ENCODE results near the gene SIRT7.

SIRT7 gene

DNA sequence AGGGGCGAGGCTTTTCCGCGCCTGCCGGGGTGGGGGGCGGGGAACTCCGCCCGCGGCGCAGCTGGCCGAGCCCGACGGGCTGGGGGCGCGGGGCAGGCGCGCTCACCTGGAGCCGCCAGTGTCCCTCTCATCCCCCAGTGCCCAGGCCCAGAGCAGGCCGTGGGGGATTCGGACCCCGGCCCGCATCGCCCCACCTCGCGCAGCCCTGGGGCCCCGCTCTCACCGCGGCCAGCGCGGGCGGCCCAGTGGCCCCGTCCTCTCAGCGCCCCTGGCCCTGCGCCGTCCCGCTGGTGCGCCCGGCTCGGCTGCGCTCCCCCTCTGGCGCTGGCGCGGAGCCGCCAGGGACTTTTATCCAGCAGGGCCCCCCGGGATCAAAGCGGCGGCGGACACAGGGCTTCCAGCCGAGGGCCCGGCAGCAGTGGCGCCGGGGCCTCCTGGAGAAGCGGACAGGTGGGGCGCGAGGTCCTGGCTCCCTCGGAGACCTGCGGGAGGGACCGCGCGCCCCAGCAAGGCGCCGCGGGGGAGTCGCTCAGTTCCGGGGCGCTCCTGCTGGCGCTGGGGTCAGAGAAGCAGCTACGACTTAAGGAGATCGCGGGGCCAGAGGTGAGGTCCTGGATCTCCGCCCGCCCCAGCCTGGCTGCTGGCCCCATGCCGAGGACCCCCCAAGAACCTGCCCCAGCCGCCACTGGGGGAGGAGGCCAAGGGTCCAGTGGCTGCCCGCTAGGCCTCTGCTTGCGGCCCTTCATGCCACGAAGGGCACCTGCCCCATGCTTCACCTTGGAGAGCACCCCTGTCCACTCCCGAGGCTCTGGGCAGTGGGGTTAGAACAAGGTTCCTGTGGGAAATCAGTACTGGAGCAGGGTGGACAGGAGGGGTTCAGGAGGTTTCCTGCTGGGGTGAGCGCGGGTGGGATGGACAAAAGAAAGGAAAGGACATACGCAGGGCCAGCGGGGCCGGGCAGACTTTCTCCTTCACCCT, 43.8 kb upstream of the SIRT7 start:
- no peak for DNase-seq (ENCODE audit: low read depth, low spot score)
- H3K4me3 ChIP-seq (ENCODE audit: insufficient read length, low read depth) = peak overlapping the region; percentile 28
- peaks cover 61% of the 10 kb centered on the region for H3K27me3 ChIP-seq (ENCODE audit: insufficient read depth, insufficient read length)
- peaks cover 9% of the 10 kb centered on the region; the same call in 1 of the 2 replicates for H3K9me3 ChIP-seq (ENCODE audit: insufficient read depth, low read length)
- peak overlapping the region; percentile 64 for H3K9ac ChIP-seq (ENCODE audit: insufficient read length, low read depth)
- H3K4me1 ChIP-seq (ENCODE audit: insufficient read depth, insufficient read length) = peaks cover 23% of the 10 kb centered on the region
- TF ChIP-seq YY1 (IDR thresholded peaks at IDR 0.05; ENCODE audit: insufficient read depth, insufficient read length) (no peak), ZNF274 (IDR thresholded peaks at IDR 0.05; ENCODE audit: low read depth, low read length) (no peak), SUZ12 (IDR thresholded peaks at IDR 0.05; ENCODE audit: extremely low read depth, insufficient read depth, insufficient read length) (no peak)
- peaks cover 16% of the 10 kb centered on the region for H3K36me3 ChIP-seq (ENCODE audit: insufficient read depth, insufficient read length, low read length)

DNA sequence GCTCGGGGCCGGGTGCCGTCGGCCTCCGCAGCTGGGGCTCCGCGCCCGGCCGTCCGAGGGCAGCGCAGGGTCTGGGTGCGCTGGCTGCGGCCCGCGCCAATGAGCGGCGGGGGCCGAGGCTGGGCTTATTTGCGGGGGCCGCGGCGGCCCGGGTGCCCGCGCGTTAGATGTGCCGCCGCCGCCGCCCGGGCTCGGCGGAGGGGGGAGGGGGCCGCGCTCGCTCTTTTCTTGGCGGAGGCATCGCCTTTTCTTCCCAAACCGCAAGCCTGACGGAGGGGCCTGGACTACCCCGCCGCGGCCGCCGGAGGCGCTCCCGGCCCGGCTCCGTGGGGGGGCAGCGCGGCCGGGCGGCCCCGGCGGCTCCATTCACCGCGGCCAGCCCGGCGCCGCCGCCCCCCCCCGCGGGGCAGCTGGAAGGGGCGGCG, 43.1 kb upstream of the SIRT7 start, which contains the start of gene NOTUM:
Gene NOTUM (minus strand): TSS at position 101 of the 425 bp plus-strand sequence. CDS start 278 bp downstream, outside the sequence.
- Histone ChIP-seq H3K27me3 (ENCODE audit: insufficient read depth, insufficient read length) (peaks cover 57% of the 10 kb centered on the region), H3K4me3 (ENCODE audit: insufficient read length, low read depth) (peak within 1 kb of the TSS; percentile 54), H3K9ac (ENCODE audit: insufficient read length, low read depth) (peak within 1 kb of the TSS; percentile 64), H3K36me3 (ENCODE audit: insufficient read depth, insufficient read length, low read length) (peaks cover 17% of the 10 kb centered on the region), H3K9me3 (ENCODE audit: insufficient read depth, low read length) (peaks cover 9% of the 10 kb centered on the region; the same call in 1 of the 2 replicates), H3K4me1 (ENCODE audit: insufficient read depth, insufficient read length) (peaks cover 19% of the 10 kb centered on the region)
- DNase-seq (ENCODE audit: low read depth, low spot score) = no peak
- TF ChIP-seq ZNF274 (IDR thresholded peaks at IDR 0.05; ENCODE audit: low read depth, low read length) (no peak), SUZ12 (IDR thresholded peaks at IDR 0.05; ENCODE audit: extremely low read depth, insufficient read depth, insufficient read length) (no peak), YY1 (IDR thresholded peaks at IDR 0.05; ENCODE audit: insufficient read depth, insufficient read length) (no peak)

DNA sequence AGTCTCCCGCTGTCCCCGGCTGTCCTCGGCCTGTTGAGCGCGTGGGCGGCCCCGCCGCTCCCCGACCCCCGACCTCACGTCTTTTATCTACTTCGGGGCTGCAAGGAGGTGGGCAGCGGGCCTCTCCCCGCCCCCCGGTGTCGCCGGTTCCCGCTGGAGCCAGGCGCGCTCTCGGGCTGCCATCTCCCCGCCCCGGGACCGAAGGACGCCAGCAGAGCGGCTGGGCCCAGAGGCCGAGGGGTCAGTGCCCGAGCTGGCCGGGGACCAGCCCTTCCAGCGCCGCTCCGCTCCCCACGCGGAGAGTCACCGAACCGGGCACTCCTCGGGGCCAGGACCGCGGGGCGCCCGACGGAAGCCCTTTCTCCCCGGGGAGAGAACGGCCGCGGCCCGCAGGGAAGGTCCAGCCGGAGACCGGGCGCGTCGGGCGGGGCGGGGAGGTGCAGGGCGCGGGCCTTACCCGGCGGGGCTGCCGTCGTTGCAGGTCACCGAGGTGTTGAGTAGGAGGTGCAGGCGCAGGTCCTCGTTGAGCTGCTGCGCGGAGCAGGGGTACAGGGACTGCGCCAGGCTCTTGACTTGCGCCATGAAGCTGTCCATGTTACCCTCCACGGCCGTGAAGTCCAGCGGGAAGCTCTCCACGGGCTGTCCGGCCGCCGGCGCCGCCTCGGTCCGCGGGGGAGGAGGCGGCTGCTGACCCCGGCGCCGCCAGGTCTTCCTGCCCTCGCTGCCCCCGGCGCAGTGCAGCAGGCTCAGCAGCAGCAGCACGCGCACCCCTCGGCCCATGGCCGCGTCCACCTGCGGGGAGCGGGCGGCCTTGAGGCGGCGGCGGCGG, 42.4 kb upstream of the SIRT7 start:
- peak overlapping the region; percentile 57 for H3K9ac ChIP-seq (ENCODE audit: insufficient read length, low read depth)
- peaks cover 53% of the 10 kb centered on the region for H3K27me3 ChIP-seq (ENCODE audit: insufficient read depth, insufficient read length)
- TF ChIP-seq ZNF274 (IDR thresholded peaks at IDR 0.05; ENCODE audit: low read depth, low read length) (no peak), SUZ12 (IDR thresholded peaks at IDR 0.05; ENCODE audit: extremely low read depth, insufficient read depth, insufficient read length) (no peak), YY1 (IDR thresholded peaks at IDR 0.05; ENCODE audit: insufficient read depth, insufficient read length) (no peak)
- peaks cover 9% of the 10 kb centered on the region; the same call in 1 of the 2 replicates for H3K9me3 ChIP-seq (ENCODE audit: insufficient read depth, low read length)
- H3K4me1 ChIP-seq (ENCODE audit: insufficient read depth, insufficient read length) = peaks cover 19% of the 10 kb centered on the region
- peak overlapping the region; percentile 54 for H3K4me3 ChIP-seq (ENCODE audit: insufficient read length, low read depth)
- no peak for DNase-seq (ENCODE audit: low read depth, low spot score)
- H3K36me3 ChIP-seq (ENCODE audit: insufficient read depth, insufficient read length, low read length) = peaks cover 17% of the 10 kb centered on the region

DNA sequence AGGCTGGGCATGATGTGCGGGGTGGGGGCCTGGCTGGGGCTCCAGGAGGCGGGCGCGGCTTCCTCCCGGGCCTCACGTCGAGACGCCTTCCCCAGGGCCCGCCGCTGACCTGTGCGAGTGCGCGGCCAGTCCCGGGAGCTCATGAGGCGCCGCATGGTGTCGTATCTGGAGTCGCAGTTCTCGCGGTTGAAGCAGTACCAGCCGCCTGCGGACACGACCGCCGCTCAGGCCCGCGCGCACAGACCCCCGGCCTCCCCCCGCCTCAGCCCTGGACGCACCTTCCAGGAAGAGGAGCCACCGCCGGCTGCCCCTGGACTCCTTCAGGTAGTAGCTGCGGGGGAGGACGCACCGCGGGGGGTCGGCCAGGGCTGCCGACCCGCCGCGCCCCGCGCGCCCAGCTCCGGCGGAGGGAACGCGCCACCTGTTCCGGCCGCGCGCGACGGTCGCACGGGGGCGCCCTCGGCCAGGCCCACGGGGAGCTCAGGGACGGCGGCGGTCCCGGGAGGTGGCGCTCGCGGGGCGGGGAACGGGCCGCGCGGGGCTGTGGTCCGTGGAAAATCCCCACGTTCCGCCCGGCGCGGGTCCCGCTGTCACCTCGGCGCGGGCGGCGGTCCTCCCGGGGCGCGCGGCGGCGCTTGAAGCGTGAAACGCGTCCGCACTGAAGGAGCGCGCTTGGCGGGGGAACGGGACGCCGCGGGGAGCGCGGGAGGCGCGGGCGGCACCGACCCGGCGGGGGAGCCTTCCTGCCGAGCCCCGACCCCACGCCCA, 41.6 kb upstream of the SIRT7 start:
- peak overlapping the region; percentile 54 for H3K4me3 ChIP-seq (ENCODE audit: insufficient read length, low read depth)
- H3K9me3 ChIP-seq (ENCODE audit: insufficient read depth, low read length) = peaks cover 9% of the 10 kb centered on the region; the same call in 1 of the 2 replicates
- H3K27me3 ChIP-seq (ENCODE audit: insufficient read depth, insufficient read length) = peaks cover 50% of the 10 kb centered on the region
- H3K36me3 ChIP-seq (ENCODE audit: insufficient read depth, insufficient read length, low read length) = peaks cover 17% of the 10 kb centered on the region
- TF ChIP-seq ZNF274 (IDR thresholded peaks at IDR 0.05; ENCODE audit: low read depth, low read length) (no peak), SUZ12 (IDR thresholded peaks at IDR 0.05; ENCODE audit: extremely low read depth, insufficient read depth, insufficient read length) (peak; percentile 40)
- H3K4me1 ChIP-seq (ENCODE audit: insufficient read depth, insufficient read length) = peaks cover 21% of the 10 kb centered on the region
- peak overlapping the region; percentile 57 for H3K9ac ChIP-seq (ENCODE audit: insufficient read length, low read depth)
- DNase-seq (ENCODE audit: low read depth, low spot score) = no peak

DNA sequence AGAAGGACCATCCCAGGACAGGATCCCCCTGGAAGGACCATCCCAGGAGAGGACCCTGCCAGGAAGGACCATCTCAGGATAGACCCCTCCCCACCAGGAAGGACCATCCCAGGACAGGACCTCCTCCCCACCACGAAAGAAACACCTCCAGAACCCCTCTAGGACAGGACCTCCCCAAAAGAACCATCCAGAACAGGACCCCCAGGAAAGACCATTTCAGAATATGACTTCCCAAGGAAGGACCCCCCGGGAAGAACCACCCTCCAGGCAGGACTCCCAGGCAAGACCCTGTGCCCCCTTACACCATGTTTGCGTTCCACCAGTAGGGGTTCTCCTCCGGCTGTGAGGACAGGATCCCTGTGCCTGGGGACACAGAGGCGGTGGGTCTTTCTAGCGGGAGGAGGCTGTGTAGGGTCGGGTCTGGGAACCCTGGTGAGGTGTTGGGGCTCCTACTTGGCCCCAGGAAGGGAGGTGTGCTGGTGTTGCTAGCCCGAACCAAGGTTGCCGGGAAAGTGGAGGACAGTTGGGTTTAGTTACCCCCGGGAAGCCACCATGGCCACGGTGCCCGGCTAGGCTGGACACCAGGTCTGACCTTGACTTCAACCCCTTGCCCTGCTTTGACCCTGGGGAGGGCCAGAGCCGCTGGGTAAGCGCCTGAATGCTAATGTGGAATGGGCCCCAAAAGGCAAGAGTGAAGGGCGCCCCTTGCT, 40.8 kb upstream of the SIRT7 start:
- H3K9ac ChIP-seq (ENCODE audit: insufficient read length, low read depth) = peak overlapping the region; percentile 57
- DNase-seq (ENCODE audit: low read depth, low spot score) = no peak
- TF ChIP-seq YY1 (IDR thresholded peaks at IDR 0.05; ENCODE audit: insufficient read depth, insufficient read length) = no peak
- no peak for TF ChIP-seq ZNF274 (IDR thresholded peaks at IDR 0.05; ENCODE audit: low read depth, low read length)
- no peak for TF ChIP-seq SUZ12 (IDR thresholded peaks at IDR 0.05; ENCODE audit: extremely low read depth, insufficient read depth, insufficient read length)
- peaks cover 9% of the 10 kb centered on the region; the same call in 1 of the 2 replicates for H3K9me3 ChIP-seq (ENCODE audit: insufficient read depth, low read length)
- H3K4me3 ChIP-seq (ENCODE audit: insufficient read length, low read depth) = peak overlapping the region; percentile 54
- H3K27me3 ChIP-seq (ENCODE audit: insufficient read depth, insufficient read length) = peaks cover 50% of the 10 kb centered on the region
- peaks cover 21% of the 10 kb centered on the region for H3K4me1 ChIP-seq (ENCODE audit: insufficient read depth, insufficient read length)
- H3K36me3 ChIP-seq (ENCODE audit: insufficient read depth, insufficient read length, low read length) = peaks cover 17% of the 10 kb centered on the region

Data from NT2/D1 (cell line).